ENCODE data around the gene CAB39L.

The CAB39L gene

GRCh38 chr13:49409008-49409407 is 34.9 kb downstream of the CAB39L start:
- no peak for TF ChIP-seq CTCF (IDR thresholded peaks at IDR 0.05; ENCODE audit: control insufficient read depth, insufficient read depth, low read depth, low read length, missing control alignments)
- H3K4me3 ChIP-seq (ENCODE audit: control insufficient read depth, low read depth, low read length), result no peak overlapping the region
- no peak for DNase-seq (ENCODE audit: low read depth)

GRCh38 chr13:49407936-49408335 is 35.9 kb downstream of the CAB39L start:
- no peak for TF ChIP-seq CTCF (IDR thresholded peaks at IDR 0.05; ENCODE audit: control insufficient read depth, insufficient read depth, low read depth, low read length, missing control alignments)
- DNase-seq (ENCODE audit: low read depth), result no peak
- H3K4me3 ChIP-seq (ENCODE audit: control insufficient read depth, low read depth, low read length), result no peak overlapping the region

GRCh38 chr13:49407068-49407467 is 36.8 kb downstream of the CAB39L start:
- no peak for DNase-seq (ENCODE audit: low read depth)
- no peak overlapping the region for H3K4me3 ChIP-seq (ENCODE audit: control insufficient read depth, low read depth, low read length)
- TF ChIP-seq CTCF (IDR thresholded peaks at IDR 0.05; ENCODE audit: control insufficient read depth, insufficient read depth, low read depth, low read length, missing control alignments), result no peak

DNA sequence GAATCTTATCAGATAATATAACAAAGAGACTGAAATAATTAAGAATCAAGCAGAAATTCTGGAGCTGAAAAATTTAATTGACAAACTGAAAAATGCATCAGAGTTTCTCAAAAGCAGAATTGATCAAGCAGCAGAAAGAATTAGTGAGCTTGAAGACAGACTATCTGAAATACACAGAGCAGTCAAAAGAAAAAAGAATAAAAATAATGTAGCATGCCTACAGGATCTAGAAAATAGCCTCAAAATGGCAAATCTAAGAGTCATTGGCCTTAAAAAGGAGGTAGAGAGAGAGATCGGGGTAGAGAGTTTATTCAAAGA is 39.2 kb downstream of the CAB39L start:
- no peak for TF ChIP-seq CTCF (IDR thresholded peaks at IDR 0.05; ENCODE audit: control insufficient read depth, insufficient read depth, low read depth, low read length, missing control alignments)
- no peak overlapping the region for H3K4me3 ChIP-seq (ENCODE audit: control insufficient read depth, low read depth, low read length)
- no peak for DNase-seq (ENCODE audit: low read depth)

DNA sequence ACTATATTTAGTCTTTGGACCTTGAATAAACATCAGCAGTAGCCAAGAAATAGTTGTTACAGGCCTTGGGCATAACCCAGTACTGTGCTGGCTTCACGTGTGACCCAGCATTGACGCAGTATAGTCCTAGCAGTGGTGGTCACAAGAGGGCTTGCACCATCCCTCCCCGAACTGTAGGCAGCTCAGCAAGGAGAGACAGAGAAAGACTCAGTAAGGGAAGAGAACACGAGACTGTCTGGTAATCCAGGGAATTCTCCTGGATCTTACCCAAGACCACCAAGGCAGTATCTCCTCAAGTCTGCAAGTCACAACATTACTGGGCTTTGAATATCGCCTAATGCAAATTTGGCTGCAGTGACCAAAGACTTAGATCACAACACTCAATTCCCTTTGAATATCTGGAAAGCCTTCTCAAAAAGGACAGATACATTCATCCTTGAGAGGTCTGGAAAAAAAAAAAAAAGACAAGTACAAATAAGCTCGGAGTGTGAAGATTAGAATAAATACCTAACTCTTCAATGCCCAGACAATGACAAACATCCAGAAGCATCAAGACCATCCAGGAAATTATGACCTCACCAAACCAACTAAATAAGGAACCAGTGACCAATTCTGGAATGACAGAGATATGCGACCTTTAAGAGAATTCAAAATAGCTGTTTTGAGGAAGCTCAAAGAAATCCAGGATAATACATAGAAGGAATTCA is 39.7 kb downstream of the CAB39L start:
- no peak for DNase-seq (ENCODE audit: low read depth)
- TF ChIP-seq CTCF (IDR thresholded peaks at IDR 0.05; ENCODE audit: control insufficient read depth, insufficient read depth, low read depth, low read length, missing control alignments), result no peak
- H3K4me3 ChIP-seq (ENCODE audit: control insufficient read depth, low read depth, low read length), result no peak overlapping the region

GRCh38 chr13:49400755-49401659 is 42.9 kb downstream of the CAB39L start:
- no peak for TF ChIP-seq CTCF (IDR thresholded peaks at IDR 0.05; ENCODE audit: control insufficient read depth, insufficient read depth, low read depth, low read length, missing control alignments)
- no peak overlapping the region for H3K4me3 ChIP-seq (ENCODE audit: control insufficient read depth, low read depth, low read length)
- no peak for DNase-seq (ENCODE audit: low read depth)

All from AG09309 (cell line).